Measurements from ENCODE around the gene IRS2.

The IRS2 gene

DNA sequence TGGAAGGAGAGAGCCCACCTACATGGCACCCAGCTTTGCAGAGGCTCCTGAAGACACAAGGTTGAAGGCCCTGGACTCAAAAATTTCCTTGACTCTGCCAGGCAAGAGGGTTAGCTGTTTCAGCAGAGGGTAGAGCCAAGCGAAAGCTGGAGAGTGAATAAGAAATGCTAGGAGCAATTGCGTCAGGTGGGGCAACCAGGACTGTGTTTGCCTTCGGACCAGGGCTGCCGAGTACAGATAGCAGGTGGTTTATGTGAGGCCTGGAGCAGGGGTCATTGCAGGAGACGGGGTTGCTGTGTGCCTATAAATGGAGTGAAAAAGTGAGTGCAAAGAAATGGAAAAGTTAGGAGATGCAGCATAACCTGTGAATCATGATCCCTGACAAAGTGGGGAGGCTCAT lies 59.1 kb downstream of the IRS2 start:
- H3K27ac Mint-ChIP-seq, result no peak overlapping the region
- peaks cover 4% of the 10 kb centered on the region for H3K36me3 Mint-ChIP-seq (ENCODE audit: low read depth)
- peaks cover 13% of the 10 kb centered on the region for H3K27me3 Mint-ChIP-seq
- no peaks in the 10 kb centered on the region for H3K9me3 Mint-ChIP-seq
- H3K4me3 Mint-ChIP-seq, result no peak overlapping the region
- no peaks in the 10 kb centered on the region for H3K4me1 Mint-ChIP-seq (ENCODE audit: low read depth)

DNA sequence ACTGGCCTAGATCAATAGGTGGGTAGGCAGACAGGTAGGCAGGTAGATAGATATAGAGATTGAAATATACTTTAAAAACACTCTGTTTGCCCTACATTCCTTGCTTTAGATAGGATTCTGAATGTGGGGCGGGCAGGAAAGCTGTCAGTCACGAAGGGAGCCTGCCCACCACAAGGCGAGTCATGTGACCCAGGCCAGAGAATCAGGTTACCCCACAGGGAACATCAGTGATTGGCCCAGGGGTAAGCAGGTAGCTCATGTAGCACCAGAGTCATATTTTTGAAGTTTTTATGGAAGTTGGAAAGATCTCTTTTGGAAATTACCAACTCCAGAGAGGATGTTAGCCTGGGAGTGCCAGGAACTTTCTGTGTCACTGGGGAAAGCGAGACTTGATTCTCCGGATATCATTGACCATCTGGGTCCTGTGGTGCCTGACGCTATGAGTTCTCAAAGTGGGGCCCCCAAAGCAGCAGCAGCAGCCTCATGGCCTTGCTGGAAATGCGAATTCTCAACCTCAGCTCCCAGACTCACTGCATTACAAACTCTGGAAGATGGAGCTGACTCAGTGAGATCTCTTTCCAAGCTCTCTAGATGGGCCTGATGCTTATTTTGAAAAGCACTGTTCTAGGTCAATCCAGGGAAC lies 60.3 kb downstream of the IRS2 start:
- H3K27me3 Mint-ChIP-seq, result peaks cover 13% of the 10 kb centered on the region
- no peaks in the 10 kb centered on the region for H3K36me3 Mint-ChIP-seq (ENCODE audit: low read depth)
- H3K4me1 Mint-ChIP-seq (ENCODE audit: low read depth), result no peaks in the 10 kb centered on the region
- no peak overlapping the region for H3K4me3 Mint-ChIP-seq
- no peaks in the 10 kb centered on the region for H3K9me3 Mint-ChIP-seq
- H3K27ac Mint-ChIP-seq, result no peak overlapping the region

DNA sequence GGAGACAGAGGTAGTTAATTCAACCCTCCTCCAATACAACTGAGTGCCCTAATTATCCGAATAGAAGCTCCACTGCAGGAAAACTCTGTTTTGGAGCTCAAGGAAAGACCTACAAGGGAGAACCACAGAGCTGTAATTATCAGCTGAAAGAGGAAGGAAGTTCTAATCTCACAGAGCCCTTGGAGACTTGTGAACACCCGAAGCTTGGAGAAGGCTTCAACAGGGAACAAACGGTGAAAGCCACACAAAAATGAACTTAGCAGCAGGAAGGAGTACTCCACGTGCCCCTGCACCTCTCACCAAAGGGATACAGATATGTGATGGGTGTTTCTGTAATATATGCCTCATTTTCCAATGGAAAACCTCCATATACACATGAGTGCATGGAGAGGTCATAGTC lies 61.1 kb downstream of the IRS2 start:
- Mint-ChIP-seq H3K9me3 (no peaks in the 10 kb centered on the region), H3K4me3 (no peak overlapping the region), H3K4me1 (ENCODE audit: low read depth) (no peaks in the 10 kb centered on the region), H3K36me3 (ENCODE audit: low read depth) (no peaks in the 10 kb centered on the region), H3K27ac (no peak overlapping the region), H3K27me3 (peaks cover 13% of the 10 kb centered on the region)

GRCh38 chr13:109724603-109725002 lies 61.8 kb downstream of the IRS2 start:
- no peaks in the 10 kb centered on the region for H3K36me3 Mint-ChIP-seq (ENCODE audit: low read depth)
- H3K27me3 Mint-ChIP-seq, result peaks cover 13% of the 10 kb centered on the region
- no peak overlapping the region for H3K4me3 Mint-ChIP-seq
- no peaks in the 10 kb centered on the region for H3K4me1 Mint-ChIP-seq (ENCODE audit: low read depth)
- H3K9me3 Mint-ChIP-seq, result no peaks in the 10 kb centered on the region
- no peak overlapping the region for H3K27ac Mint-ChIP-seq

DNA sequence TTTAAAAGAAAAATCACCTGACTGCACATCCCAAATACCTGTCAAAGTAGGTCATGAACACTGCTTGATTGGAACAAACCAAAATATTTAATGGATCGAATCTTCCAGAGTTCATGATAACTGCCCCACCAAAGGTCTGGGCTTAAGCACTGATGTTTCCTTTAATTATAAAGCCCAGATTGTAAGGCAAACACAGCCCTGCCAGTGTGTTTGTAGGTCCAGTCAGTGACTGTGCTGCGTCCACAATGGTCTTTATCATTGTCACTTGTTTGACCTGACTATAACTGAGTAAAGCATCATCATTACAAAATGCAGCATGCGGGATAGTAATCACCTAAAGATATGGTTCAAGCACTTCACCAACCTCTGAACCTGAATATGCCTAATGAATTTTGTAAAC lies 63.3 kb downstream of the IRS2 start:
- Mint-ChIP-seq H3K4me1 (ENCODE audit: low read depth) (no peaks in the 10 kb centered on the region), H3K27me3 (peaks cover 3% of the 10 kb centered on the region), H3K4me3 (no peak overlapping the region), H3K9me3 (no peaks in the 10 kb centered on the region), H3K27ac (no peak overlapping the region), H3K36me3 (ENCODE audit: low read depth) (no peaks in the 10 kb centered on the region)

GRCh38 chr13:109722068-109722467 lies 64.3 kb downstream of the IRS2 start:
- no peak overlapping the region for H3K4me3 Mint-ChIP-seq
- H3K36me3 Mint-ChIP-seq (ENCODE audit: low read depth), result no peaks in the 10 kb centered on the region
- no peaks in the 10 kb centered on the region for H3K27me3 Mint-ChIP-seq
- no peaks in the 10 kb centered on the region for H3K9me3 Mint-ChIP-seq
- H3K4me1 Mint-ChIP-seq (ENCODE audit: low read depth), result no peaks in the 10 kb centered on the region
- no peak overlapping the region for H3K27ac Mint-ChIP-seq

DNA sequence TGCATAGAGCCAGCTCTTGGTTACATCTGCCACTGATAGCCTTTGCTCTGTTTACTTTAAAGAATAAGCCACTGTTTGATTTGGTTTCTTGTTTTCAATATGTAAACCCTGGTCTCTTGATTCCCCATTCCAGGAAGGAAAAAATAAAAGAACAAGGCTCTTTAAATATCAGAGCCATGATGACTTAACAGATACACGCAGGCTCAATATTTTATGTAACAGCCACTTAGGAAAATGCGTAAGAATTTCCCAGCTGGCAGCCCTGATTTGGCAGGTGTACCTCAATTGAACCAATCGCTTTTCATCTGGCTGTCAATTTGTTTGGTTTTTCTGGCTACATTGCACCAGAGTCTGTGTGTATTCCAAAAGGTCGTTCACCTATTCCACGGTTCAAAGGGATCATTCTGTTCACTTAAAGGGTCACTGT lies 65.6 kb downstream of the IRS2 start:
- Mint-ChIP-seq H3K36me3 (ENCODE audit: low read depth) (no peaks in the 10 kb centered on the region), H3K4me1 (ENCODE audit: low read depth) (no peaks in the 10 kb centered on the region), H3K27ac (no peak overlapping the region), H3K4me3 (no peak overlapping the region), H3K9me3 (no peaks in the 10 kb centered on the region), H3K27me3 (no peaks in the 10 kb centered on the region)

- Mint-ChIP-seq H3K36me3 (ENCODE audit: low read depth) (no peaks in the 10 kb centered on the region), H3K27me3 (peaks cover 2% of the 10 kb centered on the region), H3K4me3 (no peak overlapping the region)
These were observed 66.3 kb downstream of the IRS2 start for GRCh38 chr13:109719962-109720646.

DNA sequence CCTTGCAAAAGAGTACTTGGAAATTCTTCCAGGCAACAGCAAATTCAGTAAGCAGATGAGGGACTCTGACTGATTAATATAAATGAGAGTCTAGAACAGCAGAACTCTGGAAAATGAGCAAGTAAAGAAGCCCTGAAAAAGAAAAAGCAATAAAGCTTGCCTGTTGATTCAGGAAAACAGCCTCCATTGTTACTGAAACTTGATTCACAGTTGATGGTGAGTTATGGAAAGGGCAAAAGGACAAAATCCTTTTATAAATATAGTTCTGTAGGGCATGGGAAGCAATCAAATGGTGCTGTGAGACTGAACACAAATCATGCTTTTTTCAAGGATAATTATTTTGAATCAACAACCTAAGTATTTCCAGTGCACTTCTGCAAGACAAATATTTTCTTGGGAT lies 67.7 kb downstream of the IRS2 start:
- H3K27me3 Mint-ChIP-seq, result peaks cover 3% of the 10 kb centered on the region

More at GRCh38 chr13:109719962-109720646, 66.3 kb downstream of the IRS2 start:
- no peak overlapping the region for H3K27ac Mint-ChIP-seq
- no peaks in the 10 kb centered on the region for H3K9me3 Mint-ChIP-seq
- H3K4me1 Mint-ChIP-seq (ENCODE audit: low read depth), result no peaks in the 10 kb centered on the region

GRCh38 chr13:109717686-109718085 lies 68.7 kb downstream of the IRS2 start:
- no peaks in the 10 kb centered on the region for H3K9me3 Mint-ChIP-seq
- no peaks in the 10 kb centered on the region for H3K36me3 Mint-ChIP-seq (ENCODE audit: low read depth)
- H3K27me3 Mint-ChIP-seq, result peaks cover 3% of the 10 kb centered on the region
- no peak overlapping the region for H3K4me3 Mint-ChIP-seq
- H3K4me1 Mint-ChIP-seq (ENCODE audit: low read depth), result no peaks in the 10 kb centered on the region
- no peak overlapping the region for H3K27ac Mint-ChIP-seq

More for the DNA sequence above, 67.7 kb downstream of the IRS2 start:
- no peaks in the 10 kb centered on the region for H3K36me3 Mint-ChIP-seq (ENCODE audit: low read depth)
- no peak overlapping the region for H3K4me3 Mint-ChIP-seq
- H3K4me1 Mint-ChIP-seq (ENCODE audit: low read depth), result no peaks in the 10 kb centered on the region
- H3K9me3 Mint-ChIP-seq, result no peaks in the 10 kb centered on the region
- no peak overlapping the region for H3K27ac Mint-ChIP-seq

- Mint-ChIP-seq H3K27me3 (peaks cover 3% of the 10 kb centered on the region), H3K4me3 (no peak overlapping the region), H3K9me3 (no peaks in the 10 kb centered on the region), H3K27ac (no peak overlapping the region), H3K4me1 (ENCODE audit: low read depth) (no peaks in the 10 kb centered on the region), H3K36me3 (ENCODE audit: low read depth) (no peaks in the 10 kb centered on the region)
These were observed 70.5 kb downstream of the IRS2 start for GRCh38 chr13:109715902-109716301.

DNA sequence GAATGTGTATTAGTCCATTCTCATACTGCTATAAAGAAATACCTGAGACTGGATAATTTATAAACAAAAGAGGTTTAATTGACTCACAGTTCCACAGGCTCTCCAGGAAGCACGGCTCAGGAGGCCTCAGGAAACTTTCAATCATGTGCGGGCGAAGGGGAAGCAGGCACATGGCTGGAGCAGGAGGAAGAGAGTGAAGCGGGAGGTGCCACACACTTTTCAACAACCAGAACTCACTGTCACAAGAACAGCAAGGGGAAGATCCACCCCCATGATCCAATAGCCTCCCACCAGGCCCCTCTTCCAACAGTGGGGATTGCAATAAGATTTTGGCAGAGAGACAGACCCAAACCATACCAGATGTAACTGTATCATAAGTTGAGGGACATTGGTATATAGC lies 72.7 kb downstream of the IRS2 start:
- no peak overlapping the region for H3K27ac Mint-ChIP-seq
- H3K4me1 Mint-ChIP-seq (ENCODE audit: low read depth), result no peaks in the 10 kb centered on the region
- H3K27me3 Mint-ChIP-seq, result peaks cover 3% of the 10 kb centered on the region
- no peaks in the 10 kb centered on the region for H3K9me3 Mint-ChIP-seq
- H3K4me3 Mint-ChIP-seq, result no peak overlapping the region
- H3K36me3 Mint-ChIP-seq (ENCODE audit: low read depth), result no peaks in the 10 kb centered on the region

DNA sequence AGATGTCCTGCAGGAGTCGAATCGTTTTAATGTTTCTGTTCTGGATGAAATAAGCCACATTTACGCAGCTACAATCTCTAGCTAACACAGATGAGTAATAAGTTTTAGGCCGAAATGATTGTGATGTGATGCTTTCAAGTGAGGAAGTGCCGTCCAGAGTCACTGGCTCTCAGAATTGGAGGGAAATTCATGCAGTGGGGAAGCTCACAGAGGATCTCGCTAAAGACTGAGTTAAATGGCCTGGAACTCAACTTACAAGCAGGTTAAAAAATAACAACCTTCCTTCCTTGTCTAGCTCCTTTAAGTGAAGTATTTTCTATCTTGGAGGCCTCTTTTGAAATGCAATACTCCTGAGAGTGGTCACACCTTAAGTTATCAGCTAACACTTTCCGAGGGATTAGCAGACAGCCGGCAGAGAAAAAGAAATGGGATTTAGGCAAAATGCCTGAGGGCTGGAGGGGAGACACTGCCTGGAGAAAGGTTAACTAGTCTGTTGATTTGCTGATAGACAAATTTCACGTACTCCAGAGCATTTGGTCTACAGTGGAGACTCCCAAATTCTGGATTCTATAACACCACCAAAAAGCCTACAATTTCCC lies 74.2 kb downstream of the IRS2 start:
- peaks cover 3% of the 10 kb centered on the region for H3K27me3 Mint-ChIP-seq

GRCh38 chr13:109707742-109708617 lies 78.4 kb downstream of the IRS2 start:
- Mint-ChIP-seq H3K27me3 (peaks cover 24% of the 10 kb centered on the region), H3K36me3 (ENCODE audit: low read depth) (no peaks in the 10 kb centered on the region), H3K27ac (no peak overlapping the region), H3K4me1 (ENCODE audit: low read depth) (peaks cover 19% of the 10 kb centered on the region), H3K4me3 (no peak overlapping the region), H3K9me3 (no peaks in the 10 kb centered on the region)

More for the DNA sequence above, 74.2 kb downstream of the IRS2 start:
- Mint-ChIP-seq H3K4me3 (no peak overlapping the region), H3K4me1 (ENCODE audit: low read depth) (peaks cover 12% of the 10 kb centered on the region), H3K36me3 (ENCODE audit: low read depth) (no peaks in the 10 kb centered on the region), H3K27ac (no peak overlapping the region), H3K9me3 (no peaks in the 10 kb centered on the region)
